Colon (tissue), 2 donors: ENCODE data around the gene CGB5.
"Not testable (repeated sequence)": the region's sequence is repeated elsewhere in the genome, so short reads cannot be mapped to it uniquely, and the experiment has no call there.

Experiments
- FAIRE-seq: peaks from 2 replicates; lab custom pipeline; 2012; peaks lifted over from hg19 to GRCh38; lab: Jason Lieb, UNC
- donor health status: control.
- donor health status: control.

CGB5 gene

GRCh38 chr19:49020931-49021895 is 22.4 kb upstream of the CGB5 start:
- no peak for FAIRE-seq

GRCh38 chr19:49022116-49022515 is 21.5 kb upstream of the CGB5 start:
- no peak for FAIRE-seq

- FAIRE-seq = not testable (repeated sequence)
Observed at GRCh38 chr19:49024233-49024632, 19.4 kb upstream of the CGB5 start, which contains the start of gene CGB3. TSS of gene CGB3 (minus strand) at chr19:49024333. CDS start at chr19:49023971, 362 bp downstream.

- FAIRE-seq = not testable (repeated sequence)
Observed at GRCh38 chr19:49025088-49025487, 18.6 kb upstream of the CGB5 start.

GRCh38 chr19:49025599-49025998 is 18.0 kb upstream of the CGB5 start:
- FAIRE-seq = not testable (repeated sequence)

- not testable (repeated sequence) for FAIRE-seq
Observed at GRCh38 chr19:49028686-49029085, 15.0 kb upstream of the CGB5 start.

GRCh38 chr19:49029749-49030148 is 13.9 kb upstream of the CGB5 start:
- FAIRE-seq = not testable (repeated sequence)

- not testable (repeated sequence) for FAIRE-seq
Observed at GRCh38 chr19:49030323-49030722, 13.3 kb upstream of the CGB5 start.

GRCh38 chr19:49031642-49032301 is 11.9 kb upstream of the CGB5 start, which contains the start of gene CGB2:
TSS of gene CGB2 (plus strand) at chr19:49031890. CDS start at chr19:49032096, 206 bp downstream.
- FAIRE-seq = not testable (repeated sequence)

- FAIRE-seq = not testable (repeated sequence)
Observed at GRCh38 chr19:49036815-49037214, 6.8 kb upstream of the CGB5 start, which contains the start of gene CGB1. TSS of gene CGB1 (minus strand) at chr19:49036895. CDS start at chr19:49036711, 184 bp downstream.

- FAIRE-seq = not testable (repeated sequence)
Observed at GRCh38 chr19:49038111-49038510, 5.5 kb upstream of the CGB5 start.

- not testable (repeated sequence) for FAIRE-seq
Observed at GRCh38 chr19:49038557-49039276, 4.9 kb upstream of the CGB5 start.

- FAIRE-seq = not testable (repeated sequence)
Observed at GRCh38 chr19:49039736-49040135, 3.9 kb upstream of the CGB5 start.

- FAIRE-seq = no peak
Observed at GRCh38 chr19:49042177-49042576, 1.5 kb upstream of the CGB5 start.

GRCh38 chr19:49042666-49043065 is 982 bp upstream of the CGB5 start:
- FAIRE-seq = not testable (repeated sequence)

- FAIRE-seq = not testable (repeated sequence)
Observed at GRCh38 chr19:49049011-49049410, 5.4 kb downstream of the CGB5 start, which contains the start of gene CGB8. TSS of gene CGB8 (minus strand) at chr19:49049111. CDS start at chr19:49048739, 372 bp downstream.

GRCh38 chr19:49049834-49050233 is 6.2 kb downstream of the CGB5 start:
- FAIRE-seq = not testable (repeated sequence)

GRCh38 chr19:49050376-49051033 is 6.9 kb downstream of the CGB5 start:
- not testable (repeated sequence) for FAIRE-seq

- no peak for FAIRE-seq
Observed at GRCh38 chr19:49056101-49056901, 12.7 kb downstream of the CGB5 start.

- FAIRE-seq = not testable (repeated sequence)
Observed at GRCh38 chr19:49056902-49057596, 13.4 kb downstream of the CGB5 start.
